CD4-positive, alpha-beta T cell (primary cell): Measurements from ENCODE around the gene BMPR2. TPM values are rescaled to one million over a fixed set of nuclear protein-coding genes. Genes with fewer than 3 reads are reported as not detected.

ENCODE experiments used
- ATAC-seq: fragments of 200-7000 bp; cut with Tn5 transposase; one replicate; pipeline ENCODE4 v1.10.0; 2022; ENCODE audit warnings: mild to moderate bottlenecking; ENCODE audit not compliant: poor library complexity
- CTCF ChIA-PET: fragments of 350-600 bp; sonication (Branson Sonifier 250); formaldehyde crosslinking; loops from one replicate; lab custom pipeline; 2021; ENCODE audit warnings: antibody characterized with exemption, inconsistent platforms; lab: Charles Lee
- POLR2A ChIA-PET: fragments of 350-600 bp; sonication (Branson Sonifier 250); formaldehyde crosslinking; loops from one replicate; lab custom pipeline; 2021; ENCODE audit warnings: antibody characterized with exemption, inconsistent platforms; lab: Charles Lee
- DNase-seq, 14 experiments: peaks; one replicate each; pipeline ENCODE4 v3.0.0-alpha.2; 2013 to 2020; ENCODE audit warnings: mixed read lengths in 2 of 14
- H3K27ac ChIP-seq, 2 donors: one replicate each; pipeline versions ENCODE4 v1.5.1 to v1.7.0; 2013; ENCODE audit warnings: low read length in 2 of 2, low read depth in 1 of 2, mild to moderate bottlenecking in 1 of 2
- H3K27me3 ChIP-seq, 2 experiments: 1 replicate in 1 of 2; 2 replicates in 1 of 2; pipeline versions ENCODE4 v1.6.1 to v1.7.0; 2013; ENCODE audit warnings: low read length in 2 of 2, control low read depth in 1 of 2, mild to moderate bottlenecking in 1 of 2, moderate library complexity in 1 of 2; ENCODE audit not compliant: insufficient read depth in 2 of 2, control insufficient read depth in 1 of 2
- H3K36me3 ChIP-seq: one replicate; pipeline ENCODE4 v1.6.1; 2013; ENCODE audit warnings: low read length, control low read depth; ENCODE audit not compliant: insufficient read depth
- H3K4me1 ChIP-seq: one replicate; pipeline ENCODE4 v1.6.1; 2013; ENCODE audit warnings: low read length, control low read depth; ENCODE audit not compliant: insufficient read depth
- H3K4me3 ChIP-seq: one replicate; pipeline ENCODE4 v1.5.1; 2013; ENCODE audit warnings: mild to moderate bottlenecking, low read length, moderate library complexity
- H3K9me3 ChIP-seq, 2 experiments: 1 replicate in 1 of 2; 2 replicates in 1 of 2; pipeline versions ENCODE4 v1.6.1 to v1.7.0; 2013; ENCODE audit warnings: low read length in 2 of 2, mild to moderate bottlenecking in 2 of 2, control low read depth in 1 of 2, moderate library complexity in 1 of 2; ENCODE audit not compliant: control insufficient read depth in 1 of 2, insufficient read depth in 1 of 2
- H3K27ac Mint-ChIP-seq: one replicate; pipeline ENCODE4 v1.8.0; 2020; ENCODE audit warnings: mixed read lengths
- H3K27me3 Mint-ChIP-seq: one replicate; pipeline ENCODE4 v1.8.0; 2021; ENCODE audit warnings: mixed read lengths
- H3K36me3 Mint-ChIP-seq: one replicate; pipeline ENCODE4 v1.8.0; 2021; ENCODE audit warnings: low read depth, mixed read lengths
- H3K4me1 Mint-ChIP-seq: one replicate; pipeline ENCODE4 v1.8.0; 2021; ENCODE audit warnings: low read depth, mixed read lengths
- H3K4me3 Mint-ChIP-seq: one replicate; pipeline ENCODE4 v1.8.0; 2020; ENCODE audit warnings: mild to moderate bottlenecking, mixed read lengths
- H3K9me3 Mint-ChIP-seq: one replicate; pipeline ENCODE4 v1.8.0; 2020; ENCODE audit warnings: mixed read lengths
- intact Hi-C, 2 experiments: fragments of 100-400 bp; cut with DNase I in 1 of 2; cut with micrococcal nuclease in 1 of 2; formaldehyde crosslinking; loops; one replicate each; pipeline versions ENCODE4 v1.15.1 to v1.9.0; 2023 to 2025; cut with DNase I, micrococcal nuclease
- total RNA-seq, 174 experiments: library from RNA in 2 of 174; stranded (reverse) in 2 of 174; gene quantifications; one replicate each; pipeline ENCODE4 v1.2.3 and lab custom pipeline; 2021 to 2026
- TF ChIP-seq, protein P1 (sequence below): fragments of 200-600 bp; IDR thresholded peaks from one replicate; pipeline ENCODE4 v1.8.0; 2022; ENCODE audit warnings: antibody characterized with exemption, mild to moderate bottlenecking

BMPR2 gene
- total RNA-seq, 2 experiments from 2014 or later, result 12.7 to 12.8 TPM

DNA sequence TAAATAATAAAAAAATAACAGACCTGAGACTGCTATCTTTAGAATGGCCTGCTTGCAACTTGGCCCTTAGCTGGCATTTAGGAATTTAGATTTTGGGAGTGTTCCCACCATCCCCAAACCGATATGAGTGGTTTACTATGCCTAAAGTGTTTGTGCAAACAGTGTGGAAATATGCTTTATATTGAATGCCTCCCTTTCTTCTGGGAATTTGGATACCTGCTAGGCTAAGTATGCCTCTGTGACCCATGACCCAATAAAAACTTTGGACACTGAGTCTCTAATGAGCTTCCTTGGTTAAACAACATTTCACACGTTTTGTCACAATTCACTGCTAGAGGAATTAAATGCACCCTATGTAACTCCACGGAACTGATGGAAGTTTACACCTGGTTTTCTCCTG, 73.2 kb downstream of the BMPR2 start:
- Mint-ChIP-seq H3K4me3 (no peak overlapping the region), H3K36me3 (no peaks in the 10 kb centered on the region), H3K9me3 (no peaks in the 10 kb centered on the region), H3K27me3 (no peaks in the 10 kb centered on the region), H3K4me1 (no peaks in the 10 kb centered on the region), H3K27ac (no peak overlapping the region)
- intact Hi-C loops, result loop anchor here in 1 of 2 experiments (1.0 kb wide), 1 partner anchor 19 kb away; no protein-coding TSS in a partner anchor
- no peaks in the 10 kb centered on the region for H3K9me3 ChIP-seq
- no peak overlapping the region for H3K4me3 ChIP-seq
- TF ChIP-seq, protein P1, sequence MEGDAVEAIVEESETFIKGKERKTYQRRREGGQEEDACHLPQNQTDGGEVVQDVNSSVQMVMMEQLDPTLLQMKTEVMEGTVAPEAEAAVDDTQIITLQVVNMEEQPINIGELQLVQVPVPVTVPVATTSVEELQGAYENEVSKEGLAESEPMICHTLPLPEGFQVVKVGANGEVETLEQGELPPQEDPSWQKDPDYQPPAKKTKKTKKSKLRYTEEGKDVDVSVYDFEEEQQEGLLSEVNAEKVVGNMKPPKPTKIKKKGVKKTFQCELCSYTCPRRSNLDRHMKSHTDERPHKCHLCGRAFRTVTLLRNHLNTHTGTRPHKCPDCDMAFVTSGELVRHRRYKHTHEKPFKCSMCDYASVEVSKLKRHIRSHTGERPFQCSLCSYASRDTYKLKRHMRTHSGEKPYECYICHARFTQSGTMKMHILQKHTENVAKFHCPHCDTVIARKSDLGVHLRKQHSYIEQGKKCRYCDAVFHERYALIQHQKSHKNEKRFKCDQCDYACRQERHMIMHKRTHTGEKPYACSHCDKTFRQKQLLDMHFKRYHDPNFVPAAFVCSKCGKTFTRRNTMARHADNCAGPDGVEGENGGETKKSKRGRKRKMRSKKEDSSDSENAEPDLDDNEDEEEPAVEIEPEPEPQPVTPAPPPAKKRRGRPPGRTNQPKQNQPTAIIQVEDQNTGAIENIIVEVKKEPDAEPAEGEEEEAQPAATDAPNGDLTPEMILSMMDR, result no peak
- H3K4me1 ChIP-seq, result no peaks in the 10 kb centered on the region
- no peaks in the 10 kb centered on the region for H3K27me3 ChIP-seq
- CTCF ChIA-PET, result no interaction called here
- DNase-seq (no peak), ATAC-seq (no peak)
- no peak overlapping the region for H3K27ac ChIP-seq
- peaks cover 2% of the 10 kb centered on the region for H3K36me3 ChIP-seq
- POLR2A ChIA-PET, result no interaction called here

DNA sequence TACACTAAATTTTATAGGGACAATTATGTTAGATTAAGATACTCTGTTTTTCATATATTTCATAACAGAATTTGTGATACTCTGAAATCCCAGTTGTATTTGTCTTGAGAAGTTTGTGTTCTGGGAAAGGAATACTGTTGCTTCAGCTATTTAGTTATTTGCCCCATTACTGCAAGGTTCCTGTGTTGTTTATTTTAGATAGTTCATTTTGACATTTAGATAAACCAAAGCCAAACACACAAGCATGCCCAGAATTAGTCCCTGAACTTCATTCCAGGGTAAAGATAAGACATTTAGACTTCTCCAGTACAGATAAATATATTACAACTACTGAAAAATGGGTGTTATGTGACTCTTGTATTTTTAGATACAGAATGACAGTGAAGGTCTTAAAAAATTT, 74.7 kb downstream of the BMPR2 start:
- Histone ChIP-seq H3K4me3 (no peak overlapping the region), H3K4me1 (no peaks in the 10 kb centered on the region), H3K9me3 (no peaks in the 10 kb centered on the region), H3K27ac (no peak overlapping the region), H3K27me3 (no peaks in the 10 kb centered on the region), H3K36me3 (peaks cover 2% of the 10 kb centered on the region)
- no peak for ATAC-seq
- no peaks in the 10 kb centered on the region for H3K36me3 Mint-ChIP-seq
- H3K4me3 Mint-ChIP-seq, result no peak overlapping the region
- intact Hi-C loops, result no loop called here
- H3K27ac Mint-ChIP-seq, result no peak overlapping the region
- ChIA-PET CTCF (no interaction called here), POLR2A (no interaction called here)
- no peaks in the 10 kb centered on the region for H3K9me3 Mint-ChIP-seq
- TF ChIP-seq, protein P1, result no peak
- no peaks in the 10 kb centered on the region for H3K4me1 Mint-ChIP-seq
- DNase-seq, result no peak
- H3K27me3 Mint-ChIP-seq, result no peaks in the 10 kb centered on the region

DNA sequence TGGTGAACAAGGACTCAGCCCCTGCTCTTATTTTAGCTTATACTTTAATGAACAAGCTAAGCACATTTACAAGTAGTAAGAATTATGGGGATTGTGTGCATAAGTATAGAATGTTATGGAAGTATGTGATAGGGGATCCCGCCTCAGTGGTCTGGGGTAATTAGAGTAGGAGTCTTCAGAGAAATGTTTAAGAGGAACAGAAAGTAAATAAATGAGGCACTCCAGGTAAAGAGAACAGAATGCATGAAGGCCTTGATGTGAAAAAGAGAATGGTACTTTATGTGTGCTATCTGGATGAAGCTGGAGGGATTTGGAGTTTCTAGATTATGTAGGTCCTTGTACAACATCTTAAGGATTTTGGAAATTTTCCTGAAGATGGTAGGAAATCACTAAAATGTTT, 76.6 kb downstream of the BMPR2 start:
- Mint-ChIP-seq H3K36me3 (peaks cover 4% of the 10 kb centered on the region), H3K4me1 (no peaks in the 10 kb centered on the region), H3K27me3 (no peaks in the 10 kb centered on the region), H3K9me3 (no peaks in the 10 kb centered on the region), H3K27ac (no peak overlapping the region), H3K4me3 (no peak overlapping the region)
- ATAC-seq (no peak), DNase-seq (no peak)
- POLR2A ChIA-PET, result no interaction called here
- H3K4me3 ChIP-seq, result no peak overlapping the region
- no peaks in the 10 kb centered on the region for H3K9me3 ChIP-seq
- CTCF ChIA-PET, result no interaction called here
- intact Hi-C loops, result no loop called here
- H3K4me1 ChIP-seq, result no peaks in the 10 kb centered on the region
- H3K27me3 ChIP-seq, result no peaks in the 10 kb centered on the region
- H3K36me3 ChIP-seq, result peaks cover 2% of the 10 kb centered on the region
- TF ChIP-seq, protein P1, result no peak
- no peak overlapping the region for H3K27ac ChIP-seq
